ENCODE measurements around the gene RNF130.

GRCh38 chr5:180103487-180104167 lies 32.1 kb upstream of the RNF130 start:
- no peak for TF ChIP-seq POLR2A (IDR thresholded peaks at IDR 0.05)
- TF ChIP-seq CTCF (IDR thresholded peaks at IDR 0.05): no peak
- no peak for TF ChIP-seq POLR2AphosphoS5 (IDR thresholded peaks at IDR 0.05)
